GM19372 (cell line): ENCODE results near the gene MEIS2.

Source experiments
- ATAC-seq: cut with Tn5 transposase; IDR thresholded peaks from one replicate; pipeline ENCODE4 v1.9.1; 2021; ENCODE audit warnings: mild to moderate bottlenecking, low read depth, moderate library complexity; ENCODE audit not compliant: unreplicated experiment

The MEIS2 gene

DNA sequence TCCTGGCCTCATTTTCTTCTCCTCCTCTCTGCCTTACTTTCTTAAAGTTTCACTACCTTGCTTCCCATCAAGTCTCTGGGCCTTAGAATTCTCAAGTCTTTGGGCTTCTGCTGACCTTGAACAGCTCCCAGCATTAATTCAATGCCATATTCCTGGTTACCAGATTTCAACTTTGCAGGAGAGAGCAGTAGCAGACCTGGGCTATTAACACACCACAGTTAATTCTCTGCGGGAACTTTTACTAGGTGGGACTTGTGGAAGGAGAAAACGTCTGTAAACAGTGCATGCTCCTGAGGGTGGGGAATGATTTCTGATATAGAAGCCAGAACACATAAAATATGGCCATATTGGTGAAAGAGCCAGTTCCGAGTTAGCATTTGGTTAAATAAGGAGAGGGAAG is 214.6 kb downstream of the MEIS2 start:
- ATAC-seq, result no peak

DNA sequence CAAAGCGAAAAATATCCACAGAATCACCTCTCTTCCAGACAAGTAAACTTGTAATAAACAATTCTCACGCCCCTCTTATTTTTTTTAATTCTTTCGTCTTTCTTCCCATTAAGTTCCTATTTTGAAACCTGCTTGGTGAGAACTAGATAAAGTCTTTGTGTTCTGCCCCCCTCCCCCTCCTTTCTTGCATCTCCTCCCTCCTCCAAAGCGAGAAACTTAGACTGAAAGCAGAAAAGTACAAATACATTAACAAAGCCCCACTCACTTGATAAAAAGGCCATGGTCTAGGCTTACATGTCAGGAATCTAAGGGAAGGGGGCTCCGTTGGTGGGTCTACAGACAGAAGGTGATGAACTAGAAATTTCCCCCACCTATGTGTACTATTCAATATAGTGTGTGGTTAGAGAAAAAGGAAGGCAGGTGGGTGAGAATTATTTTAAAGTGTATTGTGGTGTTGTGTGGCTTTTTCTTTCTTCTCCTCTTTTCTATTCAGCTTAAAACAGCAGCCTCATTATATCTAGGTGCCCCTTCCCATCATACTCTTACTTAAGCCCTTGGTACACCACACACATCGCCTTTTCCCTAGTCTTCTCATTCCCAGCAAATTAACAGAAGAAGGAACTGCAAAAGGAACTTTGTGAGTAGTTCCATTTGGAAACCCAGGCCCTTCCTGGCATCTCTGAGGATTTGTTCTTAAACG is 215.3 kb downstream of the MEIS2 start:
- no peak for ATAC-seq

DNA sequence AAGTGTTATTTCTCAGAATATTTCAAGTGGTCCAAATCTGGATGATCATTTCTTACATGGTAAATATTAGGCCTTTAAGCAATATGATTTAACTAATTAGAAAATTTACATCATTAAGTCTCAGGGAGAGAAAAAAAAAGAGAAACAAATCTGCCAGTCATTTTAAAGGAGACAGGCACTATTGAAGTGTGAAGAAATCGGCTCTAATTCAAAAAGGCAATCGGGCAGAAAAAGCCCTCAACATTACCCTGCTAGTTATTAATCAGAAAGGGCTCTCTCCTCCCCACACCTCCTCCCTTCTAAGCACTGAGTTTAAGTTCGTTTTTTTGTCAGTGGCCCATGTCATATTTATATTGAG is 215.9 kb downstream of the MEIS2 start:
- no peak for ATAC-seq

DNA sequence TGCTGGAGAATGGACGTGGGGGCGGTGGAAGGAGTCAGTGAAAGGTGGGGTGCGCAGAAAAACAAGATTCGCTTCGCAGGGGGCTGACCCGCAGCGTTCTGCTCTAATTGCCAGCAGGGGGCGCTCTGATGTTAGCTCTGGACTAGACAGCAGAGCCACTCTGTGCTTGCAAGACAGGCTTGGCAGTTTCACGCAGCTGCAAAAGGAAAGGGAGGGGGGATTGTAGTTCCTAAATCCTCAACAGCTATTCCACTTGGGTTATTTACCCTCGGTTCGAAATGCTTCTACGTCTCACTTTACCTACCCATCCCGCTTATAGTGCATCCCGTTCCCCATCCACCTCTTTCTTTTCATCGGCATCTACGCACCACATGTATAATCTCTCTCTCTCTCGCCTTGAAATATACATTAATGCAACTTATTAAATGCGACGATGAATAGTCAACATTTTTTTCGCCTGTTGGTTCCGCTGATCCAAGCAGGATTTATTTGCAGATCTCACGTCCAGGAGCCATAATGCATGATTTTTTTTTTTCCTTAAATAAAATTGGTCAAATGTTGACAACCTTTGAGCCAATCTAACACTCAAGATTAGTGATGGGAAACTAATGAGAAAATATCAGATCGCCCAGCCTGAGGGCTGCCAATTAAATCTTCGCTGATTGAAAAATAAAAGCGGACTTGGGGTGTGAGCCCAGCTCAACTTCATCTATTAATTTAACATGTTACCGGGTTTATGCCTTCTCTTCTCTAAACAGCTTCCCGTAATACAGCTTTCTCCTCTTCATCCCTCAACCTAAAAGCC is 216.4 kb downstream of the MEIS2 start:
- peak; percentile 70 for ATAC-seq

DNA sequence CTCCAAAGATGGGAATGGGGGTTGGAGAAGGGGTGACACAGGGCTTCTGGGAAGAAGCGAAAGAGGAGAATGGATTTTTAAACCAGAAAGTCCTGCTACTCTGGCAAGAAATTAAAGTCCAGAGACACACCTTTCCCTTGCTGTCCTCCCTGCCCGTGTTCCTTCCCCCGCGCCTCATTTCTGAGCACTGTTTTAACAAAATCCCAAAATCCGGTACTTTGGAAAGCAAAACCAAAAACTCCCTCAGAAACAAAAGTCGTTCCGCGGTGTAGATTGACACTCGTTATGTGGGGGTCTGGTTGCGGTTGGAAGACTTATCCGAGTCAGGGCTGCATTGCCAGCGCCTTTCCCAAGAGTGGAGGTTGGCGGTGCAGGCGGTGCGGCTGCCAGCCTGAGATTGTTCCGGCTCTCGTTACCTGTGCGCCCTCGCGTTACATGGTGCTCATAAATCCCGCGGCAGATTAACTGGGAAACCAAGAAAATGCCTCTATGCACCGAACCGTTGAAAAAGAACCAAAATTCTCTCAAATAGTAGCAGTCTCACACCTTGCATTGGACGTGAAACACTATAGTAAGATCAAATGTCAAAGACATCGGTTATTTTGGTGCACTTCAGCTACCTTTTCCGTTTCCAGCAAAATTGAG is 217.7 kb downstream of the MEIS2 start:
- no peak for ATAC-seq

DNA sequence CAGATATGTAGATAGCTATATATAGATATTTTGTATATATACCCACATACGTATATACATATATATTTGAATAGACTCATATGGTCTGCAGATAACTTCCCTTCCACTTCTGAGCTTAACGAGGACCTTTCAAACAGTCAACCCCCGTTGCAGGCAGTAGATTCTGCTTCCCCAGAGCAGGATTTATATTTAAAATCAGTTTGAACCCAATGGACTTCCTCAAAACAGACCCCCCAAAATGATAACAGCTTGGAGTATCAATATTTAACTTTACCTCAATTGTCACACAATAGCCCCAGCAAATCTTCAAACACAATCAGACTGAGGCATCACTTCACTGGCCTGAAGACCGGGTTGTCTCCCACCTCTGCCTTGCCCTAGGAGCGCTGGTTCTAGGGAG is 218.3 kb downstream of the MEIS2 start:
- no peak for ATAC-seq

DNA sequence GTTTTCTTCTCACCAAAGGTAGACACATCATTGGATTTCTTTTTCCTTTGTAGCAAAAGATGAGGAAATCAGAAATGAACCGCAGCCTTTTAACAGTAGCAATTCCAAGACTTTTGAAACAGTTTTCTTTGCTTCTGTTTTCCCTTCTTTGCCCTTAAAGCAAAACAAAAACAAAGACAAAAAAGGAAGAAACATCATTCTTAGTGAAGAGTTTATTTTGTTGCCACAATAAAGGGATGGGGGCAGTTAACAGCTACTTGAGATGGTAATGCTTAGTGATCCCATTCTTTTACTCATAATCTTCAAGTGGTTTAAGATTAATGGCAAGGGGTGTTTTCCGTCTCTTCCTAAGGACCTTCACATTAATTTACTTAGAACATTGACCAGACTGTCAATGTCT is 218.8 kb downstream of the MEIS2 start:
- no peak for ATAC-seq

DNA sequence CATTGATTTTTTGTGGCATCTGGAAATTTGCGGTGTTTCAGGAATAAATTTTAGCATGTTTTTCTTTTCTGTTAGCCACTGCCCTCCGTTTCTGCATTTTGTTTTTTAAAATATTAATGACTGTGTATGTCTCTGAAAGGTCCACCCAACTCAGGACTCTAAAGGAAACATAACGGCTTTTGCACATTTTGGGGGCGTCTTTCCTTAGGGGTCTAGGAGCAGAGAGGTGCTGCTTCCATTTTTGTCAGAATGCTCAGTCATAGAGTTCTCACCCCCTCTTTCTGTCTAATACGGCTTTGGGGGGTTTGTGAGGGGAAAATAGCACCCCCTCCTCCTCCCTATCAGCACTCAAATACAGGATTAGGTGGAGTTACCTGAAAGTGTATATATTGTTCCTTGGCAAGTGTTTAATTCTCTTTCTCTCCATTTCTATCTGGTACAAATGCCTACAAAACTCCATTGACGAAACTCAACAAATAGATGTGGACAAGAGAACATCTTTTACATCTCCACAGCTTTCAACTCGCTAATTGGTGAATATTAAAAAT is 219.4 kb downstream of the MEIS2 start:
- ATAC-seq, result no peak

DNA sequence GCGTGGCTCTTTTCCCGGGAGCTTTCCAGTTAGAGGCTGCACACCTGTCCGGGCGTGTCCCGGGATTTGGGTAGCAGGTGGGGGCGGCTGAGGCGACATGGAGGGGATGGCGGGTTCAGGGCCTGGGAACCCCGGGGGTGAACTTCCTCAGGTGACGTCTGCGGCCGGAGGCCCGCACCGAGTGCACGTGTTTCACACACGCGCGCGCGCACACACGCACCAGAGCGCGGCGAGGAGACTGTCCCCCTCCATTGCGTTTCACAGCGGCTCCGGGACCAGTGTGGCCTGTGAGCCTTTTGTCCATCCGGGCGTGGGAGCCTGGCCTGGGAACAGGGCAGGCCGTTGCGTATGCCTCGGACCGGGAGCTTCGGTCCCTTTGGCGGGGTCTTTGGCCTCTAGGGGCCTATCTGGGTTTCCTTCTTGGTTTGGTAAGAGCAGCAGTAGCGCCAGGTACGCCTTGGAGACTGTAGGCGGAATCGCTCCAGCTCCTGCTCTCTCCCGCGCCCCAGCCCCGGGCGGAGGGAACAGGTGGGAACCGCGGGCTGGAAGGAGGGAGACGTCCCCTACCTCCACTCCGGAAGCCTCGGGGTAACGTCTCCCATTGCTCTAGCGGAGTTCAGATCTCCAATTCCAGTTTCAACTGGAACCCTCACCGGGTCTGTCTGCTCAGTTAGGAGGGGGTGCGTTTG is 220.0 kb downstream of the MEIS2 start:
- no peak for ATAC-seq

DNA sequence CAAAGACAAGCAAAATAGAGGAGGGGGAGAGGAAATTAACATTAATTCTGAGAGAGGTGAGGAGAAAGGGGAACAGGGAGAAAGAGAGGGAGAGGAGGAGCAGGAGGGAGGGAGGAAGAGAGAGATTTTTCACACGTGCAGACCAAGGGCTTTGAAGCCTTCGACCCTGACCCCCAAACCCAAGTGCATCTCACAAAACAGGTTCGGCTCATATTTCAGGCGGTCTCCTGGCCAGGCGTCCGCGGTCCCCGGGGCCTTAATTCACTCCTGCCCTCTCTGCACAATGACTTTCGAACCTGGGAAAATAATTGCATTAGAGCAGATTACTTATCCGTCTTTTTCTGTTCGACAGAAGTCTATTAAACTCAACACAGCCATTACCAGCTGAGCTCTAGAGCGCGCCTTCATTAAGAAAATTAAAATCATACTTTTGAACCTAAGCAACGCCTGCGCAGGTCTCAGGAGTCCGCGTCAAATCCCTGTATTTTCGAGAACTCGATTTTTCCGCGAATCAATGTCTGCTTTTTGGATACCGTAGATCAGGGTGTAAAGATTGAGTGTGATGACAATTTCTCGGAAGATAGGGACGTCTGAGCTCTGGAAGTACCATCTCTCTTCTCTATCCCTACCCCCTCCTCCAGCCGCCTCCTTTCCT is 220.7 kb downstream of the MEIS2 start:
- ATAC-seq, result no peak

DNA sequence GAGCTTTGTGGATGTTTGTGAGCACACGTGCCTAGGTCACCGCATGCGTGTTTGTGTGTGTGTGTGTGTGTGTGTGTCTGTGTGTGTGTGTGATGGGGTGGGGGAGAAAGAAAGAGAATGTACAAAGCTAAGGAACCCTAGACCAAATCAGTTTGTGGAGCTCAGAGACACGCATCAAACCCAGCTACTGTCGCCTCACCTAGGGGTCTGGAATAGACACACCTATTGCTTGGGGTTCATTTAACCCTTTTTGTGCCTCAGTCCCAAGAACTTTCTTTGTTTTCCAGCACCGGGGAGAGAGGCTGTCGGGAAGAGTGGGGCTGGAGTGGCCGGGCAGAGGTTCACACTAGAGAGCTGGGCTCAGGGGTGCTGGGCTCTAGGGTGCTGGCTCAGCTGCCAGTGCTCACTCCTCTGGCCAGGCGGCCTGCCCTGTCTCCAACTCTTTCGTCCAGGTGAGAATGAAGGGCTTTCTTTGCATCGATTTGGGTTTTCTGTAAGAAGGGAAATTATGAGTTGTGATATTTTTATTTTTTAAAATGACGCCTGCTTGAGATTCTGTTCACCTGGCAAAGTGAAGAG is 221.6 kb downstream of the MEIS2 start:
- no peak for ATAC-seq

DNA sequence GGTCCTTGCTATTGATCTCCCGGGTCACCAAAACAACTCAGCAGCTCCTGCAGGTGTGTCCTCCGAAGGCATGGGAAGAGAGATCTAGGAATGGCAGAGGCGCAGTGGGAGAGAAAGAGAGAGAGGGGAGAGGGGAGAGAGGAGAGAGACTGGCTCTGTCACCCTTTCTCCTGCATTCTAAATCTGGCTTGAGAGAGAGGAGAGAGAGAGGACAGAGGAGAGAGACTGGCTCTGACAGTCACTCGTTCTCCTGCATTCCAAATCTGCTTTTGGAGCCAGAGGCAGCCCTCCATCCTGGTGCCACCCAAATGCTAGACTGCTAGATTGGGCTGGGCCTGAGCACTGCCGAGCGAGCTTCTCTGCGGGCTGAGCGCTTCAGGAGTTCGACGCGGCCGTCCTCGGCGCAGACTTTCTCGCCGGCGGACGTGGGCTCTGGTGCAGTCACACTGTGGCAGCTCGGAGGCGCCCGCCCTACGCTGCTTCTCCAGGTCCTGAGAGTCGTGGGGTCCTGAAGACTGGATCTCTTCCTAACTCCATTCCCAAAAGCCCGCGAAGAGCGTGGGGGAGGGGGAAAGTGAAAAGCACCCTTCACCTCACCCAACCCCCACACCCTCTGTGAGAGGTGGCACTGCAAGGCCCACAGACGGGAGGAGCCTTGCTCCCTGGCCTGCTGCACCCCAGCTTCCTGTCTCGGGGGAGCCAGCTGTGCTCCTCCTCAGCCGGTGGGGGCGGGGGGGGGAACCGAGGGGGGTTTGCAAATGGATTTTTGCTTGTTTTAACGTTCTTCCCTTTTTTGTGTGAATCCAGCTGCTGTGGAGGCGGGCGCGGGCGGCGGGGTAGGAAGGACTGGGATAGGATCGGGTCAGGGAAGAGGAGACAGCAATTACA is 222.3 kb downstream of the MEIS2 start:
- no peak for ATAC-seq

DNA sequence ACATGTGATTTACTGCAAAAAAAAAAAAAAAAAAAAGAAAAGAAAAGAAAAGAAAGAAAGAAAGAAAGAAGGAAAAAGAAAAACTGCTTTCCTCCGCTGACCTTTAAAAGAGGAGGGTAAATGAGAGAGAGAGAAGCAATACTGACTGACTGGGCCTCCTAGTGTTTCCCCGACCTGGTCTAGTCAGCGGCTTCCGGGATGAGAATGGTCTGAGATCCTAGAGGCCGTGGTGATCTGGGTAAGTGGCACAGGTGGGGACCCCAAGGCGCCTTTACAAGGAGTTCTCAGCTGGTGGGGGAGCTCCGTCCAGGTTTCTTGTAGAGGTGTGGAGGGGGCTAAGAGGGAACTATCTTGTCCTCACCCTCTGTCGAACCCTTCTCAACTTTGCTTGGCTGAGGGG is 223.1 kb downstream of the MEIS2 start:
- no peak for ATAC-seq

DNA sequence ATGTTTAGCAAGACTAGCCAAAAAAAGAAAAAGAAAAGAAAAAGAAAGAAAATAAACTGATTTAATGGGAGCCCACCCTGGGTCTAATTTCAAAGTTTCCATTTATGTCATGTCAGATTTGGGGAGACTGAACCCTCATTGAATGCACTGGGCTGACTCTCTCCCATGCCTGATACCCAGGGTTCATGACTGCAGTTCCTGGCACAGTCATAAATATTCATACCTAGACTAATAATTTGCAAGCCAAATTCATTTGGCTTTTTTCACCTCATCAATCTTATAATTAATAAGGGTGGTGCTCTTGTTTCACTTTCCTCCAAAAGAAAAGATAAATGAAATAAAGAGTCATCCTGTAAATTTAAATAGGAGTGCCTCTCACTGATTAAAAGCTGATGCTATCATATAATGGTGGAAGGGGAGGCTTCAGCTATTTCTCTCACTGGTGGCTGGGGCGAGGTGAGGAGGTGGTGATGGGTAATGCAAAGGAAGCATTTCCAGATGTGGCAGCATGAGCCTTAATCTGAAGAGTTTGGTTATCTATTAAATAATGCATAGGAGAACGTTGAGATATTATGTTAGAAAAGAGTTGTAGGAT is 224.5 kb downstream of the MEIS2 start:
- ATAC-seq, result no peak

DNA sequence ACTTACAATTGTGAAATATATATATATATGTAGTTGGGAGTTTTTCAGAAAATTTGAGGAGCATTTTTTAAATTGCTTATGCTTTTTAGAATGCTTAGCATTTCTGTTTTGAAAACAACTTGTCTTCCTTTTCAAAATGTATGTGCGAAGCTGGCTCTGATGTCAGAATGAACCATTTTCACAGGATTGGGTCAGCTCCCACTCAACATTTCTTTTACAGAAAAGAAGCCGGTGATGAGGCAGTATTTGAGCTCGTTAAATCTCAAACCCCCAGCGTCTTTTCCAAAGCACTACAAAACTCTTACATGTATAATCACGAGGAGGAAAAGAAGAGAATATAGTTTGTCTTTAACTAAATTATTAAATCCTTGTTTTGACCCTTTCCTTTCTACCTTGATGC is 225.4 kb downstream of the MEIS2 start:
- no peak for ATAC-seq

DNA sequence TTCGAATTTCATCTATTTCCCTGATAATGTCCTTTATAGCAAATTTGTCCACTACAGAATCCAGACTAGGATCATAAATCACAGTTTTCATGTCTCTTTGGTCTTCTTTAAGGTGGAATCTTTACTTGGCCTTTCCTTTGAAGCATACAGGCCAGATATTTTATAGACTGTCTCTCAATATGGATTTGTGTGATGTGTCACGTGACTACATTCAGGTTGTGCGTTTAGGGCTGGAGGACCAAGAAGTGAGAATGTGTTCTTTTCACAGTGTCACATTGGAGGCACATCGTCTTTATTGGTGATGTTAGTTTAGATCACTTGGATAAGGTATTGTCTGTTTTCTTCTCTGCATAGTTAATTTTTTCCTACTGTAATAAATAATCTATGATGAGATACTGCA is 232.9 kb downstream of the MEIS2 start:
- ATAC-seq, result no peak

DNA sequence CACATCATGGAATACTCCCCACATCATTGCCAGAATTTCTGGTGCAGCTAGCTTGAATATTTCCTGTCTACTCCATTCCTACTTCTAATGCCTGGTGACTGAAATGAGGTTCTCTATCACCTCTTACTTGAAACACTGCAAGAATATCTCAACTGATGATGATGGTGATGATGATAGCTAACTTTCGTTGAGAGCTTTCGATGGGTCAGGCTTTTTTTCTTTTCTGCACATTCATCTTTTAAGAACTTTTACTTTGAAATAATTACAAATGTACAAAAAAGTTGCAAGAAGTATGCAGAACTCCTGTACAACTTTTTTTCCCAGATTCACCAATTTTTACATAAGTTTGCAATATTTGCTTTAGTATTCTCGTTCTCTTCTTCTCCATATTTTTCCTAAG is 233.5 kb downstream of the MEIS2 start:
- no peak for ATAC-seq

DNA sequence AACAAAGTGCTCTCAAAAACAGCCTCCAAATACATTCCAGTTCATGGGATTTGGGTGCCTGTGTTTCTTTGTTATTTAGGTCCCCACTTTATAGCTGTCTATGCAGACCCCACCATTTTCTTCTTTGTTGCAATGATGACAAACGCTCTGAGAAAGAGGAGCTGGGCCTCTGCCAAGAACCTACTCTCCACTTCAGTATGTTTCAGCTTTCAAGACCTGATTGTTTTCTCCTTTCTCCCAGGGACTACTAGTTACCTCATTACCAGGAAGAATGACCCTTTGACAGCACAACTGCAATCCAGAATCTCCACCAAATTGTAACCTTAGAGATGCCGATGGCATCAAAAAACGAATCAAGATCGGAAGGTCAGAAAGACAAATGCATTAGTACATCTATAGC is 236.8 kb downstream of the MEIS2 start:
- no peak for ATAC-seq

DNA sequence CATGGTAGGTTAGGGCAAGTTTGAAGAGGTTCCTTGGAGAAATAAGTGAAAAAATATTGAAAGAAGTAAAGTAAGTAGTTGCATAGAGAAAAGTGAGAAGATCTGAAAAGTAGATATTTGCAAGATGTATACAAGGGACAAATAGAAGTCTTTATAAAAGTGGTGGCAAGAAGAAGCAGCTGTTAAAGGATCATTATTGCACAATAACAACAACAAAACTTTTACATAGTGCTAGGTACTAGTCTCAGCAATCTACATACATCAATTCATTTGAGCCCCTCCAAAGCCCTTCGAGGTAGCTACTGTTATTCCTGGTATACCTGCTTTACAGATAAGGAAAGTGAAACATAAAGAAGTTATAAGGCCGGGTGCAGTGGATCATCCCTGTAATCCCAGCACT is 239.6 kb downstream of the MEIS2 start:
- ATAC-seq, result no peak
